ENCODE measurements around the gene LRRK1.

DNA sequence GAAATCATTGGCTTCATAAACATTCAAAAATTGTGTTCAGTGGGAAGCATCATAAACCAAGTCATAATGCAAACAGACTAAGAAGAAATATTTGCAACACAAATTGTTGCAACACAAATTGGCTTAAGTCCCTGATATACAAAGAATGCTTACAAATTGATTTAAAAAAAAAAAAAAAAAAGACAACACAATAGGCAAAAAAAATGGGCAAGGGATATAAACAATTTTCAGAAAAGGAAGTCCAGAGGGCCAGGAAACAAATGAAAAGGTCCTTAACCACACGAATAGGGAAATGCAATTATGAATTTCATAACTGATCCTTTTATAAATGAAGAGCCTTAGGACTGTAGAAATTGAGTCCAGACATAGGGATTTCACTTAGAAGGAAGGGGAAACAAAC lies 98.9 kb downstream of the LRRK1 start:
- TF ChIP-seq MLX (CRISPR knock-in tag; IDR thresholded peaks at IDR 0.05), result no peak
- no peak for TF ChIP-seq MAX (CRISPR knock-in tag; IDR thresholded peaks at IDR 0.05)
- TF ChIP-seq, protein P1, sequence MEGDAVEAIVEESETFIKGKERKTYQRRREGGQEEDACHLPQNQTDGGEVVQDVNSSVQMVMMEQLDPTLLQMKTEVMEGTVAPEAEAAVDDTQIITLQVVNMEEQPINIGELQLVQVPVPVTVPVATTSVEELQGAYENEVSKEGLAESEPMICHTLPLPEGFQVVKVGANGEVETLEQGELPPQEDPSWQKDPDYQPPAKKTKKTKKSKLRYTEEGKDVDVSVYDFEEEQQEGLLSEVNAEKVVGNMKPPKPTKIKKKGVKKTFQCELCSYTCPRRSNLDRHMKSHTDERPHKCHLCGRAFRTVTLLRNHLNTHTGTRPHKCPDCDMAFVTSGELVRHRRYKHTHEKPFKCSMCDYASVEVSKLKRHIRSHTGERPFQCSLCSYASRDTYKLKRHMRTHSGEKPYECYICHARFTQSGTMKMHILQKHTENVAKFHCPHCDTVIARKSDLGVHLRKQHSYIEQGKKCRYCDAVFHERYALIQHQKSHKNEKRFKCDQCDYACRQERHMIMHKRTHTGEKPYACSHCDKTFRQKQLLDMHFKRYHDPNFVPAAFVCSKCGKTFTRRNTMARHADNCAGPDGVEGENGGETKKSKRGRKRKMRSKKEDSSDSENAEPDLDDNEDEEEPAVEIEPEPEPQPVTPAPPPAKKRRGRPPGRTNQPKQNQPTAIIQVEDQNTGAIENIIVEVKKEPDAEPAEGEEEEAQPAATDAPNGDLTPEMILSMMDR (IDR thresholded peaks at IDR 0.05), result no peak
- no peak for TF ChIP-seq TP53 (CRISPR knock-in tag; IDR thresholded peaks at IDR 0.05)
- TF ChIP-seq ELF4 (CRISPR knock-in tag; IDR thresholded peaks at IDR 0.05; ENCODE audit: low read depth), result no peak
- TF ChIP-seq ZNF219 (CRISPR knock-in tag; IDR thresholded peaks at IDR 0.05; ENCODE audit: borderline replicate concordance), result no peak
- TF ChIP-seq SP1 (CRISPR knock-in tag; conservative IDR thresholded peaks at IDR 0.05), result no peak
- no peak for TF ChIP-seq ERG (CRISPR knock-in tag; IDR thresholded peaks at IDR 0.05)
- TF ChIP-seq TEAD4 (CRISPR knock-in tag; IDR thresholded peaks at IDR 0.05), result no peak
- no peak for TF ChIP-seq USF1 (CRISPR knock-in tag; IDR thresholded peaks at IDR 0.05)
- no peak for TF ChIP-seq ZNF121 (CRISPR knock-in tag; IDR thresholded peaks at IDR 0.05)
- TF ChIP-seq TCF7 (CRISPR knock-in tag; IDR thresholded peaks at IDR 0.05; ENCODE audit: low read depth), result no peak

Data from WTC11 (cell line).